ENCODE measurements around the gene SLC29A1. TPM values are rescaled to one million over a fixed set of nuclear protein-coding genes. Genes with fewer than 3 reads are reported as not detected.

The SLC29A1 gene
- total and polyA plus RNA-seq, 9 of the 15 experiments (the other 6 are each of a cell fraction or from before 2014, with no cell fraction given), result 18.9 to 170 (median 57.7) TPM

DNA sequence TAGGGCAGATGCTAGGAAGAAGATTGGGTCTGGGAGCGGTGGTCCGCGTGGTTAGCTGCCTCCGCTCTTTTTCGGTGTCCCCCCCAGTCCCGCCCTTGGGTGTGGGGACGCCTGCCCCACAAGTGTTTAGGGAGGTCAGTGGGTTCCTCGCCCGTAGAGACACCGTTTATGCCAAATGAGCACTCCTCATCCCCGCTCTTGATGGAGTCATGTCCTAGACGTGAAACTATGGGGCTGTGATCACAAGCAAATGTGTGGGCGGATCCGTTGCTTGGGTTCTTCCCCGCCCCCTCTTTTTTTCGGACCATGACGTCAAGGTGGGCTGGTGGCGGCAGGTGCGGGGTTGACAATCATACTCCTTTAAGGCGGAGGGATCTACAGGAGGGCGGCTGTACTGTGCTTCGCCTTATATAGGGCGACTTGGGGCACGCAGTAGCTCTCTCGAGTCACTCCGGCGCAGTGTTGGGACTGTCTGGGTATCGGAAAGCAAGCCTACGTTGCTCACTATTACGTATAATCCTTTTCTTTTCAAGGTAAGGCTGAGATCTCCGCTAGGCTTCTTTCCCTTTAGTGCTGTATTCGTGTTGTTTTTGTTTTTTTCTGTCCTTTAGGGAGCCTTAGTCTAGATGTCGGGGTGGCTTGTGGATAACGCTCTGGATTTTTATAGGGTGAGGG, 23.4 kb downstream of the SLC29A1 start, which contains the start of gene HSP90AB1 (continued):
- TF ChIP-seq CHAMP1 (IDR thresholded peaks at IDR 0.05) (peak; percentile 53), SP2 (IDR thresholded peaks at IDR 0.05; ENCODE audit: extremely low read depth, low read depth, low read length, poor library complexity, severe bottlenecking) (no peak), EGR1 (conservative IDR thresholded peaks at IDR 0.05) (peak; percentile 99), SRSF1 (IDR thresholded peaks at IDR 0.05; ENCODE audit: low read depth, low read length) (no peak), SMAD2 (IDR thresholded peaks at IDR 0.05; ENCODE audit: low read depth, low read length) (no peak), XRCC4 (IDR thresholded peaks at IDR 0.05; ENCODE audit: extremely low read depth, insufficient read depth, insufficient read length) (no peak), STAT6 (CRISPR knock-in tag; IDR thresholded peaks at IDR 0.05) (no peak; the same call in 1 of the 2 replicates), TAF7 (tag; IDR thresholded peaks at IDR 0.05) (peak; percentile 99), ZNF280A (IDR thresholded peaks at IDR 0.05; ENCODE audit: low read depth, partially characterized antibody) (no peak), CBX5 (IDR thresholded peaks at IDR 0.05; ENCODE audit: borderline replicate concordance, low read depth) (no peak), ZNF586 (CRISPR knock-in tag; conservative IDR thresholded peaks at IDR 0.05) (no peak), MEF2A (IDR thresholded peaks at IDR 0.05; ENCODE audit: control insufficient read depth, low read depth, low read length) (peak; percentile 85), ZBTB2 (IDR thresholded peaks at IDR 0.05) (no peak; the same call in none of the 2 replicates)
- TF ChIP-seq, protein P1, sequence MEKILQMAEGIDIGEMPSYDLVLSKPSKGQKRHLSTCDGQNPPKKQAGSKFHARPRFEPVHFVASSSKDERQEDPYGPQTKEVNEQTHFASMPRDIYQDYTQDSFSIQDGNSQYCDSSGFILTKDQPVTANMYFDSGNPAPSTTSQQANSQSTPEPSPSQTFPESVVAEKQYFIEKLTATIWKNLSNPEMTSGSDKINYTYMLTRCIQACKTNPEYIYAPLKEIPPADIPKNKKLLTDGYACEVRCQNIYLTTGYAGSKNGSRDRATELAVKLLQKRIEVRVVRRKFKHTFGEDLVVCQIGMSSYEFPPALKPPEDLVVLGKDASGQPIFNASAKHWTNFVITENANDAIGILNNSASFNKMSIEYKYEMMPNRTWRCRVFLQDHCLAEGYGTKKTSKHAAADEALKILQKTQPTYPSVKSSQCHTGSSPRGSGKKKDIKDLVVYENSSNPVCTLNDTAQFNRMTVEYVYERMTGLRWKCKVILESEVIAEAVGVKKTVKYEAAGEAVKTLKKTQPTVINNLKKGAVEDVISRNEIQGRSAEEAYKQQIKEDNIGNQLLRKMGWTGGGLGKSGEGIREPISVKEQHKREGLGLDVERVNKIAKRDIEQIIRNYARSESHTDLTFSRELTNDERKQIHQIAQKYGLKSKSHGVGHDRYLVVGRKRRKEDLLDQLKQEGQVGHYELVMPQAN (IDR thresholded peaks at IDR 0.05; ENCODE audit: borderline replicate concordance), result no peak; the same call in 1 of the 2 replicates
- TF ChIP-seq, protein P2, sequence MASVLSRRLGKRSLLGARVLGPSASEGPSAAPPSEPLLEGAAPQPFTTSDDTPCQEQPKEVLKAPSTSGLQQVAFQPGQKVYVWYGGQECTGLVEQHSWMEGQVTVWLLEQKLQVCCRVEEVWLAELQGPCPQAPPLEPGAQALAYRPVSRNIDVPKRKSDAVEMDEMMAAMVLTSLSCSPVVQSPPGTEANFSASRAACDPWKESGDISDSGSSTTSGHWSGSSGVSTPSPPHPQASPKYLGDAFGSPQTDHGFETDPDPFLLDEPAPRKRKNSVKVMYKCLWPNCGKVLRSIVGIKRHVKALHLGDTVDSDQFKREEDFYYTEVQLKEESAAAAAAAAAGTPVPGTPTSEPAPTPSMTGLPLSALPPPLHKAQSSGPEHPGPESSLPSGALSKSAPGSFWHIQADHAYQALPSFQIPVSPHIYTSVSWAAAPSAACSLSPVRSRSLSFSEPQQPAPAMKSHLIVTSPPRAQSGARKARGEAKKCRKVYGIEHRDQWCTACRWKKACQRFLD (CRISPR knock-in tag; IDR thresholded peaks at IDR 0.05), result peak; percentile 82
